NCI-H82 (cell line): Measurements from ENCODE around the gene IL21.
"Not testable (repeated sequence)": the region's sequence is repeated elsewhere in the genome, so short reads cannot be mapped to it uniquely, and the experiment has no call there.

Experiments used
- DNase-seq: peaks from one replicate; lab custom pipeline; 2025; lab: John Stamatoyannopoulos, UW

The IL21 gene

DNA sequence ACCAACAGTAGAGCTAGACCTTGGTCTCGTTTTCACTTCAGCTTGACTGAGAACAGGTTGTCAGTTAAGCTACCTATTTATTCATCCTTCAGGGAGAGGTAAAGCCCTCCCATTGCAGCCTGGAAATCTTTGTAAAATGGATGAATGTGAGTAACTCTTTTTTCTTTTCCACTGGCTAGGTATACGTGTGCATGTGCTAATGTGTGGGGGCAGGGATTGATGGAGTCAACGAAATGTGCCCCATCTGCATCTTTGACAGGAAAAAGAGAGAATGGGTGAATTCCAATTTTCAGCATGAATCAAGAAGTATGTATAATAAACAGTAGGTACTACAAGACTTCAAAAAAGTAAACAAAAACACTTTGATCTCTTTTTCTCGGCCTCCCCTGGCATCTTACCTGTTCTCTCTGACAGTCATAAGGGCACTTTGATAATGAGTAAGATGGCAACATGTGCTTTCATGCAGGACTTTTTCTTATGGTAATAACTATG lies at the start of gene IL21:
IL21 (minus strand) TSS at position 51 of the 492 bp plus-strand sequence. CDS start 55 bp downstream, outside the sequence.
- no peak for DNase-seq

DNA sequence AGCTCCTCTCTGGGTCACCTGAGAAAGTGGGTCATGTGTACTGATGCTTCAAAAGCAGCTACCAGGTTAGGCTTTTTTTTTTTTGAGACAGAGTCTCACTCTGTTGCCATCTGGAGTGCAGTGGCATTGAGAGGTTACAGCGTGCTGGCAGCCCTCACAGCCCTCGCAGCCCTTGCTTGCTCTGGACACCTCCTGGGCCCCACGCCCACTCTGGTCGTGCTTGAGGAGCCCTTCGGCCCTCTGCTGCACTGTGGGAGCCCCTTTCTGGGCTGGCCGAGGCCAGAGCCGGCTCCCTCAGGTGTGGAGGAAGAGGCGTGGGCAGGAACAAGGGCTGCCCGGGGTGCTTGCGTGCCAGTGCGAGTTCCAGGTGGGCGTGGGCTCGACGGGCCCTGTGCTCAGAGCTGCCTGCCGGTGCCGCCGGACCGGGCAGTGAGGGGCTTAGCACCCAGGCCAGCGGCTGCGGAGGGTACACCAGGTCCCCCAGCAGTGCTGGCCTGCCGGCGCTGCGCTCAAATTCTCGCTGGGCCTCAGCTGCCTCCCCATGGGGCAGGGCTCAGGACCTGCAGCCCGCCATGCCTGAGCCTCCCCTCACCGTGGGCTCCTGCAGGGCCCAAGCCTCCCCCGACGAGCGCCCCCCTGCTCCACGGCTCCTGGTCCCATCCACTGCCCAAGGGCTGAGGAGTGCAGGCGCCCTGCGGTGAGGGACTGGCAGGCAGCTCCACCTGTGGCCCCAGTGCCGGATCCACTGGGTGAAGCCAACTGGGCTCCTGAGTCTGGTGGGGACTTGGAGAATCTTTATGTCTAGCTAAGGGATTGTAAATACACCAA lies 49.3 kb upstream of the IL21 start:
- DNase-seq, result no peak

DNA sequence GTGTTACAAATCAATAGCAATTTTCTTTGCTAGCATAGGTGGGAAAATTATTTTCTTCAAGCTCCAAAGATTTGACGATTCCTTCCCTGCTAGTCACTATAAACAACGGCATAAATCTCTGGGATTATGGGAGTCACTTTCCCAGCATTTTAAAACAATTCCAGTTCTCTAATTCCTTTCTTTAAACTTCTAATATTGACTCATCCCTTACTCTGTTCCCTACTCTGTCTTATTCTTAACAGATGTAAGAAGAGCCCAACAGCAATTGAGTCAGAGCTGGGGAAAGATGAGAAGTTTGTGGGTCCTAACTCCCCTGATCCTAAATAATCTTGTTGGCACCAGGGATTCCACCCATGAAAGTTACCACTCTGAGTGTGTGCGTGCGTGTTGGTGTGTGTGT lies 47.4 kb upstream of the IL21 start:
- DNase-seq, result no peak

DNA sequence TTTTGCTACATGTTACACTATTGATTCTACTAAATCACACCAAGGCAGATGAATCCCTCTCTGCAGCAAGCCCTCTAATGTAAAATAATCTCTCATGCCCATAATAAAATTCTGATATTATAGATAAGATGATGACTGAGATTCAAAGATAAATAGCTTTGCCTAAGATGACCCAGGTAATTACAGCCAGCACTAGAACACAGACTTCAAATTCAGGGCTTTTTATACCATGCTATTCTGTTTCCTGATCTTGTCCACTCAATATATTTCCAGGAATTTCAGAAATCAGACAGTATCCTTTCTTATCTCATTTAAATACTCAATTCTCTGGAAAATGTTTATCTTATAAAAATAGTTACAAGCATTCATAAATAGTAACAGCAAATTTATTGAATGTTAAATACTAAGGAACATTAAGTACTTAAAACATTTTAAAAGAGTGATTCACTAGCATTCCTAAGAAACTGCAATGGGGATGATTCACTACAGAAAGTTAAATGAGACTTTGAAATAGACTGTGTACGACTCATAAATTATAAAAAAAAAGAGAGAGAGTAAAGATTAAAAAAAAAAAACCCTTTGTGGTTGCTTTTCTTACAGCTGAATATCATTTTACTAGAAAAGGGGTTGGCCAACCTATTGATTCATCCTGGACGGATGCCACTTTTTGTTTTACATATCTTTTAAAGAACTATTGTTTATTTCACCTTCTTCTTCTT lies 45.8 kb upstream of the IL21 start:
- DNase-seq, result no peak

DNA sequence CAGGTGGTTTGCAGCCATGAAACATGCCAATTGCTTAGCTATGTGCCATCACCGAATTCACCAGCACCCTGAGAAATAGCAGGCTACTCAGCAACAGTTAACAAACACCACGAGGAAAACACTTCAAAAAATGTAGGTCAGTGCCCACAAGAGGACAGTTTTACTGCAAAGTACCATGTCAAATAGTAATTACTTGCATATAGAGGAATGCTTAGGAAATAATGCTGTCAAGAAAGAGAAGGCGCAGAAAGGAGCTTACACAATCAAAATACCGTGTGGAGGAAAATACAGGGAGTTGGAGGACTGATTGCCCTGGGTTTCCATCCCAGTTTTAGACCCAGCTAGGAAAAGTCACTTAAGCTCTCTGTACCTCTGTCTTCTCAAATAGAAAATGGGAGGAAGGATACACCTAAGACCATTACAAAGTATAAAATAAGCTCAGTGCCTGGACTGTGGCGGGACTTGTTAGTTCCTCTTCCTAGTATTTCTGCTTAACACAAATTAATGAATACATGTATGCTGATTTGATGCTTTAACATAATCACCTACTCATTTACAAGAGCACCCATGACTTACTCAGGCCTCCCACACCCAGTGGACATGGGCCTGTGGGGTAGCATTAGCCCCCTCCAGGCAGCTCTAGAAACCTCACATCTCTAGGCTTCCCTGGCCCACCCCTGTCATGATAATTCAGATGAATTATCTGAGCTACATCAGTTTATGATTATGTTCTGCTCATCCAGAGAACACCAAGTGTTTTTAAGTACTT lies 44.5 kb upstream of the IL21 start:
- DNase-seq, result no peak

DNA sequence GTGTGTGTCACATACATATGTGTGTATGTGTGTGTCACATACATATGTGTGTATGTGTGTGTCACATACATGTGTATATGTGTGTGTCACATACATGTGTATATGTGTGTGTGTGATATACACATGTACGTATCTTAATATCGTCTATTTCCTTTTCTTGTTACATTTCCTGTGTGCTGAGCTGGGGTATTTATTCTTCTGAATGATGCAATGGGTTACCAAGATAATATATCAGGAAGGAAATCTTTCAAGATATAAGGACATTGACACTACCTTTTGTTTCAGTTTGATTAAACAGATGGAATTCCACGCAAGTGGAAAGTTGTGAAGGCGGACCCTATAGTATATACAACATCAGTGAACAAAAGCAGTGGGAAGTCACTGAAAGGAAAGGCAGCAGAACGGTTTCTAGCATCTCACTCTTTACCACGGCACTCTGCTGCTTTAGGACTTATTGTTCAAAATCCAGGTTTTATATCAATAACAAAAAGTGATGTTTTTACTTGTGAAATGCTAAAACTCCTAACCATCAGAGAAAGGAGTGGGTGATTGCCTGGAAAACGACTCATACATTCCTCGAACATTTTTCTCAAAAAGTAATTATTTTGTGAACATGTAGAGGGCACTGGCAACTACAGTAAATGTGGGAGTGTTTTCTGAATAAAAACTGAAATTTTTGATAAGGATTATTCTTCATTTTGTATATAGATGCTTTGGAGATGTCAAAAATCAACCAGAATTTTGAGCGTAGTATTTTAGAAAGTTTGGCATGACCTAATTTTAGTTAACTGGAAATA lies 43.1 kb upstream of the IL21 start:
- no peak for DNase-seq

DNA sequence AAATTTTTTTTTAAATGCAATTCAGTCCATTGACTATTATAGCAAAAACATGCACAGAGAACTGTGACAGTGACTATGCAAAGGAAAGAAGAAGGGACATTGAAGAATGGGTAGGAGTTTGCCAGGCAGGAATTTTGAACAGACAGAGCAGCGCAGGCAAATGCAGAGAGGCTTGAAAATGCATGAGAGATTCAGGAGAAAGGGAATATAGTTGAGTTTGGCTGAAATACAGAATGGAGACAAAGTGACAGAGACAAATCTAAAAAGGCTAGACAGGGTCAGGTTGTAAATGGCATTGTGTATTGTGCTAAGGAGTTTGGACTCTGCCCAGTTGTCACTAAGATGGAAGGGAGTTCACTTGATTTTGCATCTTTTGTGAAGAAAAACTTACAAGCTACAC lies 42.4 kb upstream of the IL21 start:
- DNase-seq, result no peak

DNA sequence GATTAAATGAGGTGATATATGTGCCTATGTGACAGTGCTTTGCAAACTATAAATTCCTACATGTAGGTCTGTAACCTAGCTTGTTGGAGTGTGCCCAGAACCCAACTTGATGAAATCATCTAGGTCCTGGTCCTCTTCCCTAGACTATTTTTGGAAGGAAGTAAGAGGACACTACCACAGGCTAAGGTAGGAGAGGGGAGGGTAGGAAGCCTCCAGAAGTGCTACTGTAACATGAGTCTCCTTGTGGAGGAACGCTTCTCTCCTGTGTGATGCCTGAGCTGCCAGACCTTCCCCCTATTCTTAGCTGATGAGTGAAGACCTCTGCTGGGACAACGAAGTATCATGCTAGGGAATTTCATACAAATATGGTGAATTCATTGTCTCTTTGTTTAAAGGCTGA lies 41.8 kb upstream of the IL21 start:
- DNase-seq, result no peak

DNA sequence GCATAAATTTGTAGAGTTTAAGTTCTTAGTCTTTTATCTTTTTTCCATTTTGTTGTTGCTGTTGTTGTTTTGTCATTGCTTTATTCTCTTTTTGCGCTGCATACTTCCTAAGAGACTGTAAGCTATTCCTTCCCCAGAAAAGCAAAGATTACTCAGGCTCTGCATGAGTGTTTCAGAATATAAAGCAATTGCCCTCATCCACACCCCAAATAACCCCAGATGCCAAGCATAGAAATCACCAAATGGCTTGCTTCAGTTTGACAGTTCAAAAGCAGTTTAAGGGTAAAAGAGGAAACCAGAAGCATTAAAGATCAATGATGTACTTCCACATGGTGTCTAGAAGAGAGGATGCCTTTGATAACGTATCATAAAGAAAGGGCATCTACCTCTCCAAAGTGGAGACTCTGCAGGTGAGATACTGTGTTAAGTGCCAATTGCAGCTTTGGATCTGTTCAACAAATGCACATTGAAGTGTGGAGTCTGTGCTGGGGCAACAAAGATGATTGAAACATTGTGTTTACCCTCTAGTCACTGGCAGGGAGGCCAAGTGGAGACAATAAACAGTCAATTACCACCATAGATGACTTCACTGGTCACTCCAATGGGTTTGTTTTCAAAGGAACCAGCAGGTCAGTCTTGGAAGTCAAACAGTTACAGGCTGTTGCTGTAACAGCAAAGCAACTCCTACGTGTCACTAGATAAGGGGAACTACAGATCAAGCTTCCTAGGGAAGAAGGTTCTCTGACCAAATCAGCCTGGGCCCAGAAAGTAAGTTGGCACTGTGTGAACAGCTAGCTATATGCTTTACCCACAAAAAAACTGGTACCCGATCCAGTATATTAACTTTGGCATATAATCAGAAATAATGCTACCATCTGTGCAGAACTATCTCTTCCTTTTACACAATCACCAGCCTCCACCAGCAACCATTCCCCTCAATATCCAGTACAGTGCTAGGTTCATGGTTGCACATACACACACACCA lies 40.6 kb upstream of the IL21 start:
- DNase-seq, result no peak

DNA sequence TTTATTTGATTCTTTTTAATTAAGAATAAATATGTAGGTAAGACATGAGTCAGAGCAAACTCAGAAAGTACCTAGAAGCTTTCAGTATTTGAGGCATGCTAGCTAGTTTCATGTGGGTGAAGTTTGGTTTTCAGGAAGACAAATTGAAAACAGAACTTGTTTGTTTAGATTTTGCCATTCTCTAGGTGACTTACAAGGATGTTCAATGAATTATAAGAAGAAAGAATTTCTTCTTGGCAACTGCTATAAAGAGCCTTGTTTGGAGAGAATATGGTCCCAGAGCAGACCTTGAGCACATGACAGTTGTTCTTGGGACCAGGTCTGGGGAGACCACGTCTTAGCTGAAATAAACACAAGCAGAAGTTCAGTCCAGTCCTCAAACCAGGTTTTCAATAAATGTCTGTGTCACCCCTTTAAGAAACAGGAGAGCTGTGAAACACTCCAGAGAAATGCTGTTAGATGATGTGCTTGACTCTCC lies 38.0 kb upstream of the IL21 start:
- DNase-seq, result no peak

DNA sequence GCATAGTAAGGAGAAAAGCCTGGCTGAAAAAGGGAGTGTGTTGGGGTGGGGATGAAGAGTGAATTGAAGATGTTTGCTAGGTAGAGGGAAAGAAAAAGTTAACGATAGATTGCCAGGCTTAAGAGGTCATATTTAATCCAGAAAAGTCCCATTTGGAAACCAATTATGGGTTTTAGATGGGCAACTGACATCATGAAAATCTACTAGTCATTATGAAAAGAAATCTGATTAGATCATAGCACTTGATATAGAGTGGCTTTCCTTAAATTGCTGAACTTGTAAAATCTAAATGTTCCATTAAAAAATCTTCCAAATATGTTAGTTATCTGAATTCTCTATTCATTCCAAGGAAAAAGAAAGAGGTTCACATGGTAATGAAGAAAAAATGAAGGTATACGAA lies 37.5 kb upstream of the IL21 start:
- DNase-seq, result no peak

DNA sequence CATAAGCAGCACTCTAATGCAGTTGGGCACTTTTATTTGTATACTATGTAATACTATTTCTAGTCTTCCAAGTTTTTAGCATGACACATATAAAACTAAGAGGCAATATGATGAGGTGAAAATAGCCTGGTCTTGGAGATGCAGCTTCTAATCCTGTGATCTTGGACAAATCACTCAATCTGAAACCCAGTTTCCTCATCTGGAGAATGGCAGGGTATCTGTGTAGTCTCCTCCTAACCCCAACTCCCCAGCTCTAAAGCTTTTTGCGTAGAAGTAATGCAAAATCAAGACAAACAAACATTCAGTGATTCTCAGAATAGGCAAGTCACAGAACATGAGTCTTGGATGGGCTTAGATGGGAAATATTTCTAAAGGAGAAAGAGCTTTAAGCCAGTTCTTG lies 36.7 kb upstream of the IL21 start:
- DNase-seq, result no peak

DNA sequence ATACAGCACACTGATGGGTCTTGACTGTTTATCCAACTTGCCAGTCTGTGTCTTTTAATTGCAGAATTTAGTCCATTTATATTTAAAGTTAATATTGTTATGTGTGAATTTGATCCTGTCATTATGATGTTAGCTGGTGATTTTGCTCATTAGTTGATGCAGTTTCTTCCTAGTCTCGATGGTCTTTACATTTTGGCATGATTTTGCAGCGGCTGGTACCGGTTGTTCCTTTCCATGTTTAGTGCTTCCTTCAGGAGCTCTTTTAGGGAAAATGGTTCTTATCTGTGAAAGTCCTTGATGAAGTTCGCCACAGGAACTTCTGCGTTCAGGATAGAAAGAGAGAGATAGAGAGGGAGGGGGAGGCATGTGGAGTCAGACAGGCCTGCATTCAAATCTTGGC lies 35.7 kb upstream of the IL21 start:
- DNase-seq, result not testable (repeated sequence)

DNA sequence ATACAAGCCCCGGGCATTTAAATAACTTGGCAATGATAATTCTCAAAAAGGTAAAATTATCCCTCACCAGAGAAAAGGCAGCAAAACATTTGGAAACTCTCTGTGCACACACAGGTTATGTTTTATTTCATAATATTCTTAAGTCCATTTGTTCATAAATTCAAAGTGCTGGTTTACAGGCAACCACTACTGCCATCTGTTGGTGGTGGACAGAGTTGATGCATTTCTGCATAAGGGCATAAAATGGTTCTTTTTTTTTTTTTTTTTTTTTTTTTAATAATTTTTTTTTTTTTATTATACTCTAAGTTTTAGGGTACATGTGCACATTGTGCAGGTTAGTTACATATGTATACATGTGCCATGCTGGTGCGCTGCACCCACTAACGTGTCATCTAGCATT lies 31.5 kb upstream of the IL21 start:
- no peak for DNase-seq

DNA sequence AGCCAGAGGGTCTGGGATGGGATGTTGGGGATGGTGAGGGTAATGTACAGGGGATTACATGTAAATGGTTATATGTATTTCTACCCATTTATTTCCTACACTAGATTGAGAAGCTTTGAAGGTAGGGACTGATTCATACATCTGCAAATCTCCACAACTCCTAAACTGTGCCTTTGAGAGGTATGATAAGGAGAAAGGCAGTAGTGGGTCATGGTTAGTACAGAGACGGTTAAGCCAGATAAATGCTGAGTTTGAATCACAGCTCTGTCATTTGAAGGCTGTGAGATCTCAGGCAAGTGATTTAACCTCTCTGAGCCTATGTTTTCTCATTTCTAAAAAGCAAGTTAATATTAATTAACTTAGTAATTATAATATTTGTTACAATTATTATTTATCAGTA lies 29.3 kb upstream of the IL21 start:
- DNase-seq, result no peak

DNA sequence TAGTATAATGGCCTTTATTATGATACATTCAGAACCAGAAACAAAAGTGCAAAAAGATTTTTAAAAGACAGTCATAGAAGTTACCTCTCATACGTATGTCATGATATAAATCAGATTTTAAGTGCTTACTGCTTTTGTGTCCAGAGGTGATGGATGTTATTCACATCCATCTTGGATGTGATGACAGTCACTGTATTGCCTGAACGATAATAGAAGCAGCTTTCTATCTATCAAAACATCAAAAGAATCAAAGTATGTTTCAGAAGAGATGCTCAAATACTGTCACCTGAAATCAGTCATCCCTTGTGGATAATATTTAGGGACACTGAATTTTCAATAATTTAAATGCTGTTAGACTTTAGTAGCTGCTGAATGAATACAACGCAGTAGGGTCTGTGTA lies 26.8 kb upstream of the IL21 start:
- DNase-seq, result no peak

DNA sequence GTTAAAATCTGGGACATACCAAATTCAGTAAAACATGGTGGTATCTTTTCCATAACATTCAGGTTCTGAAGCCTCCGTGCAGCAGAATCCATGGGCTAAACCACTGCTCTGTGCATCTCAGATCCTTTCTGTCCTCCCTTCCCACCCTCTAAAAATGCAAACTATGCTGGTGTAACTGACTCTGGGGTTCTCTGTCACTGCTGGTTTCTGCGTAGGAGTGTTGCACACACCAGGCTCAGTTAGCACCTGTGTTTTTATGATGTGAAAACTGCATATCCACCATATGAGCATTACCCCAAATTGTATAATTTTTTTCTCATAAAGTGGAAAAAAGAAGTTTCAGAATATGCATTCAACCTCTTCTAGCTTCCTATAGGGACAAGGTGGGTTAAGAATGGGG lies 22.4 kb upstream of the IL21 start:
- no peak for DNase-seq

DNA sequence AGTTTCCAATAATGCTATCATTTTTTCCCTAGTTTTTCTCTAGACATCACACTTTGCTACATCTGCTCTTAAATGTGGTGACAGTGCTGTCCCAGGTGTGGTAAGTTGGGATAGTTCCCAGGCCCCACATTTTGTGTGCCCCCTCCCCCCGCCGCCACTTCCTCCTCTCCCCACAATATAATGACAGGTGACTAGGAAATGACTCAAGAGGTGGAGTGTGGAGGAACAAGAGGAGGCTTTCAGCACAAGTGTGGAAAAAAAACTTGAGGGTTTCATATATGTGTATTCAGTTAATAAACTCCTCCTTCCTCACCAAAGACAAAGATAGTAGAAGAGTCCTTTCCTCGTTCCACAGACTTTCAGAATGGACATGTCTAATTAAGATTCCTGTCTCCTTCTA lies 18.3 kb upstream of the IL21 start:
- DNase-seq, result no peak

DNA sequence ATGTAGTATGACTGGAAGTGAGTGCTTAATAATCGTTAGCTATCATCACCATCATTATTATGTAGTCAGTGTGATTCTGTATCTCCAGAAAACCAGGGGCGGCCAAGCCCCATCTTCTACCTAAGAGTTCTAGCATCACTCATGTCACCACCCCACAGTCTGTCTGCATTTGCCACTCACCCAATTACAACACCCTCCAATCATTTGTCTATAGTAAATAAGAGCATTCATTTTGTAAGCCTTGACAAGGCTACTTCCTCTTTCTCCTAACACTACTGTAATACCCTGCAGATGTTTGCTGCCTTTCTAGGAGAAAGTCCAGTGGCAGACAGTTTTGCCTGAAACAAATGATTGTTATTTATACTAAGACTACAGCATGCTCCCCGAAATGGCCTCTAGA lies 15.8 kb upstream of the IL21 start:
- no peak for DNase-seq

DNA sequence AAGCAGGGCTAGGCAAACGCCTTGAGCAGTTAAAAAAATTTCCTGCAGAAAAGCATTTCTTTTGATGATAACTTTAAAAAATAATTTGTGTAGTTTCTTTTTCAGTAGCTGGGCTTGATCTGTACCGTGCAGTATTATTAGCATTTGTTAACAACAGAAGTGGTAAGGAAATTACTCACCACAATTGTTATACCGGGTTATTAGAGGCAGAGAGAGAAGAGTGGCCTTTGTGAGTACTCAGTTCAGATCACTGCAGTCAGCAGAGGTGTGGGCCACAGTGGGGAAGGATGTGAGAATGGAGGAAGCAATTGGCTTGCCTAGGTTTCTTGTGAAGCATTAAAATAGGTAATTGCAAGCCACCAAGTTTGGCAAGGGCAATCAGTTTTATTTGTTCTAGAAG lies 14.3 kb upstream of the IL21 start:
- no peak for DNase-seq

DNA sequence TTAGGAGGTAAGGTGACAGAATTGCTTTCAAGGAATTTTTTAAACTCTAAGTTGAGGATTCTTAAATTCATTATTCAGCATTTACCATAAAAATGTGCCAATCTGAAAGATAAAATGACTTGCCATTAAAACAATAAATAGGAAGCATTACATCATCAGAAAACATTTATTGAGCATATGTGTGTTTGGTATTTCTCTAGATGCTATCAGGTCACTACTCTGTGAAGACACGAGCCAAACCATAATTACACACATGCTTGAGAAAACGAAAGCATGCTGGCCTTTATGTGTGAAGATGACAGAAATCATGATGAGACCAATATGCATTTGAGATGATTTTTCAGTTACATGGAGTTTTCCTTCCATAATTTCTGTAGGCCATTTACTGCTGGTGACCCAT lies 12.3 kb upstream of the IL21 start:
- DNase-seq, result no peak
